K562 (cell line): ENCODE measurements around the gene TMEM135. TPM values are rescaled to one million over a fixed set of nuclear protein-coding genes. Genes with fewer than 3 reads are reported as not detected.
A peak's percentile ranks its signal among the peaks of the same experiment; 100 is the strongest.

Experiments used
- C11orf30 ChIP-seq: fragments of 450-650 bp; IDR thresholded peaks from 2 replicates; pipeline ENCODE4 v1.6.1; 2016; ENCODE audit warnings: low read depth, mild to moderate bottlenecking
- EZH2 ChIP-seq: IDR thresholded peaks from 2 replicates; pipeline ENCODE4 v1.6.1; 2012; ENCODE audit warnings: low read depth, mild to moderate bottlenecking, inconsistent platforms, low read length, borderline replicate concordance
- FUS ChIP-seq: fragments of 200-400 bp; formaldehyde crosslinking; optimal IDR thresholded peaks from 2 replicates; pipeline ENCODE3; 2017; ENCODE audit warnings: low read depth, low read length
- GABPA ChIP-seq: fragments of 200-800 bp; sonication (Bioruptor generic); conservative IDR thresholded peaks from 2 replicates; pipeline ENCODE4 v1.6.1; 2016; ENCODE audit warnings: low read depth, missing genetic modification characterization, missing compliant biosample characterization
- HDAC2 ChIP-seq: fragments of 450-650 bp; IDR thresholded peaks from 2 replicates; pipeline ENCODE4 v1.6.1; 2016; ENCODE audit warnings: mild to moderate bottlenecking
- IRF1 ChIP-seq: sonication (generic); formaldehyde crosslinking; IDR thresholded peaks from 2 replicates; pipeline ENCODE4 v1.8.0; 2022; ENCODE audit warnings: missing genetic modification reagents, mild to moderate bottlenecking, borderline replicate concordance
- JUND ChIP-seq, 2 experiments: IDR thresholded peaks; 2 replicates in 1 of 2; 3 replicates in 1 of 2; pipeline ENCODE4 v1.6.1; 2011; ENCODE audit warnings: borderline replicate concordance in 2 of 2, low read depth in 2 of 2, low read length in 2 of 2, improper control_type of control experiment in 1 of 2, missing biosample characterization in 1 of 2, missing genetic modification characterization in 1 of 2, missing genetic modification reagents in 1 of 2
- MTA1 ChIP-seq: fragments of 450-650 bp; IDR thresholded peaks from 2 replicates; pipeline ENCODE4 v1.6.1; 2017; ENCODE audit warnings: borderline replicate concordance
- PATZ1 ChIP-seq: fragments of 250-450 bp; sonication (Bioruptor Pico); IDR thresholded peaks from 2 replicates; pipeline ENCODE4 v1.5.0; 2020; ENCODE audit warnings: mild to moderate bottlenecking, borderline replicate concordance
- PRMT5 ChIP-seq: sonication (generic); formaldehyde crosslinking; IDR thresholded peaks from 2 replicates; pipeline ENCODE4 v1.5.0; 2020; ENCODE audit warnings: missing genetic modification reagents
- SAFB2 ChIP-seq: fragments of 200-400 bp; formaldehyde crosslinking; IDR thresholded peaks from 2 replicates; pipeline ENCODE4 v1.6.1; 2018; ENCODE audit warnings: borderline replicate concordance, low read length, low read depth, moderate library complexity; ENCODE audit not compliant: severe bottlenecking
- SLC30A9 ChIP-seq: fragments of 250-450 bp; sonication (Bioruptor Pico); IDR thresholded peaks from 2 replicates; pipeline ENCODE4 v1.8.0; 2022; ENCODE audit warnings: mild to moderate bottlenecking, moderate library complexity
- SOX6 ChIP-seq: fragments of 450-650 bp; IDR thresholded peaks from 2 replicates; pipeline ENCODE4 v1.6.1; 2014; ENCODE audit warnings: mild to moderate bottlenecking
- SPI1 ChIP-seq: IDR thresholded peaks from 2 replicates; pipeline ENCODE4 v1.6.1; 2011; ENCODE audit warnings: low read depth, low read length, control low read depth, borderline replicate concordance
- STAT5A ChIP-seq: IDR thresholded peaks from 2 replicates; pipeline ENCODE4 v1.6.1; 2012; ENCODE audit warnings: low read length, inconsistent platforms, borderline replicate concordance
- TAF7 ChIP-seq: fragments of 450-650 bp; IDR thresholded peaks from 2 replicates; pipeline ENCODE4 v1.6.1; 2016; ENCODE audit warnings: missing genetic modification characterization, missing compliant biosample characterization
- VEZF1 ChIP-seq: fragments of 200-800 bp; sonication (Bioruptor generic); IDR thresholded peaks from 2 replicates; pipeline ENCODE4 v1.6.1; 2017; ENCODE audit warnings: missing genetic modification characterization, missing compliant biosample characterization
- YBX1 ChIP-seq: fragments of 450-650 bp; IDR thresholded peaks from 2 replicates; pipeline ENCODE4 v1.7.1; 2016; ENCODE audit warnings: mild to moderate bottlenecking
- ZFP36 ChIP-seq: fragments of 150-350 bp; IDR thresholded peaks from 2 replicates; pipeline ENCODE4 v1.6.1; 2018; ENCODE audit warnings: low read length, low read depth; ENCODE audit not compliant: partially characterized antibody
- ZNF316 ChIP-seq: fragments of 450-650 bp; IDR thresholded peaks from 2 replicates; pipeline ENCODE4 v1.6.1; 2016
- ZNF431 ChIP-seq: sonication (generic); formaldehyde crosslinking; IDR thresholded peaks from 2 replicates; pipeline ENCODE4 v1.8.0; 2022; ENCODE audit warnings: mild to moderate bottlenecking, missing genetic modification reagents
- ZNF445 ChIP-seq: fragments of 250-450 bp; sonication (Bioruptor Pico); IDR thresholded peaks from 2 replicates; pipeline ENCODE4 v1.4.0; 2020; ENCODE audit warnings: low read depth, mild to moderate bottlenecking, moderate library complexity
- ZNF507 ChIP-seq: conservative IDR thresholded peaks from 2 replicates; pipeline ENCODE4 v1.6.1; 2017; ENCODE audit warnings: missing genetic modification characterization, missing compliant biosample characterization
- ZNF696 ChIP-seq: fragments of 250-450 bp; sonication (Bioruptor Pico); conservative IDR thresholded peaks from 2 replicates; pipeline ENCODE4 v1.4.0; 2020; ENCODE audit warnings: mild to moderate bottlenecking, moderate library complexity
- ZNF77 ChIP-seq: fragments of 250-450 bp; sonication (Bioruptor Pico); IDR thresholded peaks from 2 replicates; pipeline ENCODE4 v1.5.0; 2020
- ZNF830 ChIP-seq: fragments of 250-450 bp; sonication (Bioruptor Pico); IDR thresholded peaks from 2 replicates; pipeline ENCODE4 v1.5.0; 2021; ENCODE audit warnings: mild to moderate bottlenecking
- polyA plus RNA-seq, 8 experiments: library from polyadenylated mRNA; depleted of rRNA in 4 of 8; stranded (reverse) in 5 of 8; unstranded in 3 of 8; fragments of >200 nt; fragmentation: Nextera tagmentation in 2 of 8; fragmentation: Illumina TruSeq in 1 of 8; extraction: Ambion mirVana in 2 of 8; extraction: Trizol in 1 of 8; gene quantifications; 2 replicates each; pipeline versions ENCODE4 v1.2.1 to v1.2.3, GENCODE V29; 2011 to 2014; ENCODE audit warnings: inconsistent platforms in 1 of 8, missing spikeins in 1 of 8
- total RNA-seq, 7 experiments: library from RNA; depleted of rRNA in 6 of 7; stranded (reverse); fragments of >200 nt in 6 of 7; fragmentation: Illumina TruSeq in 2 of 7; extraction: Trizol in 2 of 7; gene quantifications; 2 replicates each; pipeline versions ENCODE4 v1.2.1 to v1.2.3, GENCODE V29; 2011 to 2021; ENCODE audit warnings: low replicate concordance in 1 of 7

Gene TMEM135
- total and polyA plus RNA-seq, 9 of the 15 experiments (the other 6 are each of a cell fraction or from before 2014, with no cell fraction given): 17.3 to 53.6 (median 24.9) TPM

- TF ChIP-seq ZNF77 (CRISPR knock-in tag): no peak
- no peak for TF ChIP-seq SPI1
- peak; percentile 52; the same call in 1 of the 2 replicates for TF ChIP-seq ZNF316
- TF ChIP-seq TAF7 (tag): no peak
- peak; percentile 39; the same call in 1 of the 2 replicates for TF ChIP-seq C11orf30
- TF ChIP-seq GABPA (tag): no peak
- no peak for TF ChIP-seq YBX1
- peak; percentile 47 for TF ChIP-seq JUND (IDR thresholded peaks at IDR 0.05; ENCODE audit: borderline replicate concordance, low read depth, low read length)
- TF ChIP-seq JUND (tag; IDR thresholded peaks at IDR 0.05; ENCODE audit: borderline replicate concordance, low read depth, low read length): peak; percentile 50; the same call in 1 of the 3 replicates
- TF ChIP-seq STAT5A: no peak
- TF ChIP-seq ZFP36: no peak
- no peak for TF ChIP-seq PRMT5 (CRISPR knock-in tag)
- peak; percentile 52; the same call in 1 of the 2 replicates for TF ChIP-seq SOX6
- no peak for TF ChIP-seq FUS
- TF ChIP-seq PATZ1 (CRISPR knock-in tag): no peak
- 0 out of 2 replicates have a peak, but pooled peaks have one; percentile 13 for TF ChIP-seq VEZF1 (CRISPR knock-in tag)
- no peak for TF ChIP-seq ZNF830 (CRISPR knock-in tag)
- no peak for TF ChIP-seq EZH2
- TF ChIP-seq ZNF445 (CRISPR knock-in tag): no peak
- TF ChIP-seq IRF1 (CRISPR knock-in tag): no peak
- TF ChIP-seq SLC30A9 (CRISPR knock-in tag): no peak
- TF ChIP-seq ZNF696 (CRISPR knock-in tag): no peak
- no peak for TF ChIP-seq HDAC2
- TF ChIP-seq ZNF507 (tag): no peak
- no peak for TF ChIP-seq ZNF431
- TF ChIP-seq SAFB2: no peak
- no peak for TF ChIP-seq MTA1
Measured at GRCh38 chr11:87352759-87353707, 315.3 kb downstream of the TMEM135 start (continued).
